ENCODE results near the gene IL27RA. TPM values are rescaled to one million over a fixed set of nuclear protein-coding genes. Genes with fewer than 3 reads are reported as not detected.

Gene IL27RA
- total RNA-seq, 1 donor from 2014 or later = not detected

DNA sequence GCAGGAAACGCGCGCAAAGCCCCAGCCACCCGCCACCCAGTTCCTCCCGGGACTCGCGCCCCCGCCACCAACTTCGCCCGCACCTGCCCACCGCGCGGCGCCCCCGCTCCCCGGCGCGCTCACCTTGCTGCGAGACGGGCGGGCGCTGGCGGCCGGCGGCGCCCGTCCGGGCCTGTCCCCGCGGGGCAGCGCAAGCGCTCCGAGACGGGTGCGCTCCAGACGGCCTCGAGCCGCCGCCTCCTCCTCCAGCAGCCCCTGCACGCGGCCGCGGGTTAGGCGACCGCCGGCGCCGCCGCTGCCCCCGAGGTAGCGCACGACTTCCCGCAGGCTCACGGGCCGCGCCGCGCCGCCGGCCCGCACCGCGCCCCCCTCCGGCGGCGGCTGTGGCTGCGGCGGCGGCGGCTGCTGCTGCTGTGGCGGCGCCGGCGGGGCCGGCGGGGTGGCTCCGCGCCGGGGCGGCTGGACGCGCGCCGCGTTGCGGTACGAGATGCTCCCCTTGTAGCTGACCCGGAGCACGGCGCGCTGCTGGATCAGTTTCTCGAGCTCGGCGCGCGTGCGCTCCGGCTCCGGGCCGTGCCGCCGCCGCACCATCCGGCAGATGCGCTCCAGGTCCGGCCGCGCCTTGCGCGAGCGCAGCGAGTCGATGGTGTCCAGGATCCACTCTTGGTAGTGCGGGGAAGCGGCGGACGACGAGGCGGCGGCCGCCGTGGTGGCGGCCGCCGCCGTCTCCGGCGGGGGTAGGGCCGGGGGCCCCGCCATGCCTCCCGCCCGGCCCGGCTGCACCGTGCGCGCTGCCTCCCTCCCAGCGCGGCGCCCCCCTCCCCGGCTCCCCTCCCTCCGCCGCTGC is 58.3 kb downstream of the IL27RA start:
- peak overlapping the region; percentile 94 for H3K4me3 Mint-ChIP-seq (ENCODE audit: unreplicated experiment)
- peaks cover 8% of the 10 kb centered on the region for H3K4me1 Mint-ChIP-seq (ENCODE audit: low read depth, unreplicated experiment)
- peaks cover 9% of the 10 kb centered on the region for H3K36me3 Mint-ChIP-seq (ENCODE audit: unreplicated experiment)
- H3K27me3 Mint-ChIP-seq (ENCODE audit: unreplicated experiment) = peaks cover 8% of the 10 kb centered on the region
- TF ChIP-seq, protein P1, sequence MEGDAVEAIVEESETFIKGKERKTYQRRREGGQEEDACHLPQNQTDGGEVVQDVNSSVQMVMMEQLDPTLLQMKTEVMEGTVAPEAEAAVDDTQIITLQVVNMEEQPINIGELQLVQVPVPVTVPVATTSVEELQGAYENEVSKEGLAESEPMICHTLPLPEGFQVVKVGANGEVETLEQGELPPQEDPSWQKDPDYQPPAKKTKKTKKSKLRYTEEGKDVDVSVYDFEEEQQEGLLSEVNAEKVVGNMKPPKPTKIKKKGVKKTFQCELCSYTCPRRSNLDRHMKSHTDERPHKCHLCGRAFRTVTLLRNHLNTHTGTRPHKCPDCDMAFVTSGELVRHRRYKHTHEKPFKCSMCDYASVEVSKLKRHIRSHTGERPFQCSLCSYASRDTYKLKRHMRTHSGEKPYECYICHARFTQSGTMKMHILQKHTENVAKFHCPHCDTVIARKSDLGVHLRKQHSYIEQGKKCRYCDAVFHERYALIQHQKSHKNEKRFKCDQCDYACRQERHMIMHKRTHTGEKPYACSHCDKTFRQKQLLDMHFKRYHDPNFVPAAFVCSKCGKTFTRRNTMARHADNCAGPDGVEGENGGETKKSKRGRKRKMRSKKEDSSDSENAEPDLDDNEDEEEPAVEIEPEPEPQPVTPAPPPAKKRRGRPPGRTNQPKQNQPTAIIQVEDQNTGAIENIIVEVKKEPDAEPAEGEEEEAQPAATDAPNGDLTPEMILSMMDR (IDR thresholded peaks at IDR 0.05; ENCODE audit: partially characterized antibody, unreplicated experiment) = no peak
- H3K9me3 Mint-ChIP-seq (ENCODE audit: unreplicated experiment) = peaks cover 15% of the 10 kb centered on the region
- peak; percentile 74 for DNase-seq
- H3K27ac Mint-ChIP-seq (ENCODE audit: unreplicated experiment) = peak overlapping the region; percentile 88

DNA sequence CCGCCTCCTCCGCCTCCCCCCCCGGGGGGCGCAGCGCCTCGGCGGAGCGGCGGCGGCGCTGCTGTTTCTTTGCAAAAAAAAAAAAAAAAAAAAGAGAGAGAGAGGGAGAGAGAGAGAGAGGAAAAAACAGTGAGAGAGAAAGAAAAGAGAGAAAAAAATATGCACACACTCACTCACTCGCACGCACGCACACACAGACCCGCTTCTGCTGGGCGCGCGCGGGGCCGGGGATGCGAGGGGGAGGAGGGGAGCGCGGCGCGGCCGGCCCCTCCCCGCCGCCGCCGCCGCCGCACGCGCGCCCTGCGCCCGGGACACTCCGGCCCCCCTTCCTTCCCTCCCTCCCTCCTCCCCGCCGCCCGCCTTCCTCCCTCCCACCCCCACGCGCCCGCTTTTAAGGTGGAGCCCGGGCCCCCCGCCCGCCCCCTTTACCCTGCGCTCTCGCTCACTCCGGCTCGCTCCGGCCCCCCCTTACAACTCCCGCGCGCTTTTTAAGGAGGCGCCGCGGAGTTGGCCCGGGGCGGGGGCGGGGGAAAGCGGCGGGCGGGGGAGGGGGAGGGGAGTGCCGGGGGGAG is 59.0 kb downstream of the IL27RA start, which contains the start of gene SAMD1:
Gene SAMD1 (minus strand): TSS at position 243 of the 572 bp plus-strand sequence.
- TF ChIP-seq, protein P1 (IDR thresholded peaks at IDR 0.05; ENCODE audit: partially characterized antibody, unreplicated experiment) = no peak
- peaks cover 15% of the 10 kb centered on the region for H3K9me3 Mint-ChIP-seq (ENCODE audit: unreplicated experiment)
- H3K4me1 Mint-ChIP-seq (ENCODE audit: low read depth, unreplicated experiment) = peaks cover 8% of the 10 kb centered on the region
- peak within 1 kb of the TSS; percentile 93 for H3K4me3 Mint-ChIP-seq (ENCODE audit: unreplicated experiment)
- H3K27me3 Mint-ChIP-seq (ENCODE audit: unreplicated experiment) = peaks cover 8% of the 10 kb centered on the region
- H3K27ac Mint-ChIP-seq (ENCODE audit: unreplicated experiment) = peak within 1 kb of the TSS; percentile 84
- DNase-seq = peak; percentile 80
- H3K36me3 Mint-ChIP-seq (ENCODE audit: unreplicated experiment) = peaks cover 9% of the 10 kb centered on the region

DNA sequence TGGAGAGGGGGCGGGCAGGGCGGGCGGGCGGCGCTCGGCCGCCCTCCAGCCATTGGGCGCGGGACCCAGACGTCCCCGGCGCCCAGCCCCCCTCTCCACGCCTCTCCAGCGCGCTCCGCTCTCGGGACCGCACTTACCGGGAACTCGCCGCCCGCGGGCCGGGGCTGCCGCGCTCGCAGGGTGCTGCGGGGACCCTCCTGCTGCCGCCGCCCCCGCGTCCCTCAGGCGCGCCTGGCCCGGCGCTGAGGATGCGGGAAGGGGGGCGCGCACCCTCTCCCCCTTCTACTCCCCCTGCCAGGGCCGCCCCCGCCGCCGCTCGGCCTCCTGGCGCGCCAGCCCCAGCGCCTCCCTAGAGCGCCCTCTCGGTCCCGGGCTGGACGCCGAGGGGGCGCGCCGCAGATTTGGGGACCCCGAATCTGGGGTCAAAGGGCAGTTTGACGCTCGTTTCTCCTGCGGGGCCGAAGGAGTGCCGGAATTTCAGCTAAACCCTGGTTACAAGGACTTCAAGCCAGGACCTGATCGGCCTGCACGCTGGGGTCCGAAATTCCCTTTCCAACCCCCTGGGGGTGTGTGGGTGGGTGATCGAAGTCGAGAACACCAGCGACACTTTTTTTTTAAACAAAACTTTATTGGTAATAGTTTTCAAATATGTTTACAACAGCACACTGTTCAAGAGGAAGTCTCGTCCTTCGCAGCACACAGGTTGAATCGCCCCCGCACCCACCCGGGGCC is 59.7 kb downstream of the IL27RA start:
- H3K27ac Mint-ChIP-seq (ENCODE audit: unreplicated experiment) = peak overlapping the region; percentile 84
- DNase-seq = peak; percentile 61
- peak overlapping the region; percentile 93 for H3K4me3 Mint-ChIP-seq (ENCODE audit: unreplicated experiment)
- peaks cover 8% of the 10 kb centered on the region for H3K27me3 Mint-ChIP-seq (ENCODE audit: unreplicated experiment)
- H3K9me3 Mint-ChIP-seq (ENCODE audit: unreplicated experiment) = peaks cover 15% of the 10 kb centered on the region
- TF ChIP-seq, protein P1 (IDR thresholded peaks at IDR 0.05; ENCODE audit: partially characterized antibody, unreplicated experiment) = peak; percentile 13
- H3K36me3 Mint-ChIP-seq (ENCODE audit: unreplicated experiment) = peaks cover 9% of the 10 kb centered on the region
- peaks cover 8% of the 10 kb centered on the region for H3K4me1 Mint-ChIP-seq (ENCODE audit: low read depth, unreplicated experiment)

DNA sequence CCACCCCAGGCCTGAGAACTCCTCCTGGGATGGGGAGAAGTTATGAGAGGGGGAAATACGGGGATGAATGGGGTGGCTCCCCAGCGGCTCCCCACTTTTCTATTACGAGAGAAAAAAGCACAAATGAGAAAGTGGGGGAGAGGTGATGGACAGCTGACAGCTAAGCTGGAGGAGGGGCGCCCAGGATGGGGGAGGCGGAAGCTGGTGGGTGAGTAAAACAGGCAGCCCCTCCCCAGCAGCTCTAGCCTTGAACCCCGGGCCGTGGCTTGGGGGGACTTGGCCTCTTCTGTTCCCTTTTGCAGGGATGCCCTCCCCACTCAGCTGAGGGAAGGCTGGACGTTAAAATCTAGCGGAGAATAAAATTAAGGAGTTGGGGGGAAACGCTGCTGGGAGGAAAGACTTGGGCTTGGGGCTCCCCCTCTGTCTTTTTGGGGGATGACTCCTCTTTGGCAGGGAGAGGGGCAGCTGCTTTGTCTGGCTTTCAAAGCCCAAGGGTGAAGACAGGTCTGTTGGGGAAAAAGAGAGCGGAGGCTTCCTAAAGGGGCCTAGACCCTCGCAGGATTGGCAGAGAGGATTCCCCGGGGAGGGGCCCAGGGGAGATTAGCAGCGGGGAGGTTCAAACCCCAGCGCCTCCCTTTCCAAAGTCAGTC is 60.4 kb downstream of the IL27RA start:
- Mint-ChIP-seq H3K36me3 (ENCODE audit: unreplicated experiment) (peaks cover 9% of the 10 kb centered on the region), H3K9me3 (ENCODE audit: unreplicated experiment) (peaks cover 18% of the 10 kb centered on the region), H3K27ac (ENCODE audit: unreplicated experiment) (peak overlapping the region; percentile 84), H3K27me3 (ENCODE audit: unreplicated experiment) (peaks cover 8% of the 10 kb centered on the region), H3K4me1 (ENCODE audit: low read depth, unreplicated experiment) (peaks cover 8% of the 10 kb centered on the region), H3K4me3 (ENCODE audit: unreplicated experiment) (peak overlapping the region; percentile 93)
- DNase-seq = no peak
- TF ChIP-seq, protein P1 (IDR thresholded peaks at IDR 0.05; ENCODE audit: partially characterized antibody, unreplicated experiment) = no peak
